Measurements from ENCODE around the gene ATXN1. TPM values are rescaled to one million over a fixed set of nuclear protein-coding genes. Genes with fewer than 3 reads are reported as not detected.

ATXN1 gene
- total RNA-seq, 1 experiment from 2014 or later: 5.6 TPM

DNA sequence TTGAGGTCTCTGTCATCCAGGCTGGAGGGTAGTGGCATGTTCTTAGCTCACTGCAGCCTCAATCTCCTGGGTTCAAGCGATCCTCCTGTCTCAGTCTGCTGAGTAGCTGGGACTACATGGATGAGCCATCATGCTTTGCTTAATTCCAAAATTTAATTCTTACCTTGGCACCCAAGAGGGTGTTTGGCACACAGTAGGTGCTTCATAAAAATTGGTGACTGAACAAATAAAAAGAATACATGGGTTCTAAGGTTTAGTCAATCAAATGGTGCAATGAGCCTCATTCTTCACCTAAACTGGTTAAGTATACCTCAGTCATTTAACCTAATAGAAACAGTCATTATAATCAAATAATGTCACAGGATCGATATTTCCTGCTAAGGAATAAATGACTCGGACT, 352.5 kb downstream of the ATXN1 start:
- no peak overlapping the region for H3K4me3 Mint-ChIP-seq
- TF ChIP-seq, protein P1, sequence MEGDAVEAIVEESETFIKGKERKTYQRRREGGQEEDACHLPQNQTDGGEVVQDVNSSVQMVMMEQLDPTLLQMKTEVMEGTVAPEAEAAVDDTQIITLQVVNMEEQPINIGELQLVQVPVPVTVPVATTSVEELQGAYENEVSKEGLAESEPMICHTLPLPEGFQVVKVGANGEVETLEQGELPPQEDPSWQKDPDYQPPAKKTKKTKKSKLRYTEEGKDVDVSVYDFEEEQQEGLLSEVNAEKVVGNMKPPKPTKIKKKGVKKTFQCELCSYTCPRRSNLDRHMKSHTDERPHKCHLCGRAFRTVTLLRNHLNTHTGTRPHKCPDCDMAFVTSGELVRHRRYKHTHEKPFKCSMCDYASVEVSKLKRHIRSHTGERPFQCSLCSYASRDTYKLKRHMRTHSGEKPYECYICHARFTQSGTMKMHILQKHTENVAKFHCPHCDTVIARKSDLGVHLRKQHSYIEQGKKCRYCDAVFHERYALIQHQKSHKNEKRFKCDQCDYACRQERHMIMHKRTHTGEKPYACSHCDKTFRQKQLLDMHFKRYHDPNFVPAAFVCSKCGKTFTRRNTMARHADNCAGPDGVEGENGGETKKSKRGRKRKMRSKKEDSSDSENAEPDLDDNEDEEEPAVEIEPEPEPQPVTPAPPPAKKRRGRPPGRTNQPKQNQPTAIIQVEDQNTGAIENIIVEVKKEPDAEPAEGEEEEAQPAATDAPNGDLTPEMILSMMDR (conservative IDR thresholded peaks at IDR 0.05): no peak
- H3K4me1 ChIP-seq (ENCODE audit: insufficient read depth, low read length): no peaks in the 10 kb centered on the region
- H3K27me3 ChIP-seq (ENCODE audit: insufficient read depth, low read length): no peaks in the 10 kb centered on the region
- no peak overlapping the region for H4K5ac ChIP-seq (ENCODE audit: insufficient read length, low read depth, low read length)
- no peak overlapping the region for H4K91ac ChIP-seq (ENCODE audit: insufficient read length, low read depth, low read length)
- H2BK20ac ChIP-seq (ENCODE audit: low read depth, low read length, poor library complexity, severe bottlenecking): no peak overlapping the region
- no peaks in the 10 kb centered on the region for H4K20me1 ChIP-seq (ENCODE audit: control insufficient read depth, insufficient read depth, insufficient read length)
- H3K4me1 Mint-ChIP-seq: peaks cover 3 to 4% of the 10 kb centered on the region in 2 experiments; a peak in 2 of 4 replicates
- H4K8ac ChIP-seq (replicated peaks; ENCODE audit: insufficient read length, low read depth, low read length): no peak overlapping the region
- no peak overlapping the region for H2BK5ac ChIP-seq (ENCODE audit: insufficient read length, low read length)
- no peaks in the 10 kb centered on the region for H3K79me2 ChIP-seq (ENCODE audit: insufficient read depth, low read length)
- H3K79me1 ChIP-seq (ENCODE audit: insufficient read depth, low read depth, low read length, poor library complexity, severe bottlenecking): no peaks in the 10 kb centered on the region
- WGBS (ENCODE audit: extremely low coverage, insufficient read length, low lambda C conversion rate): no CpG with 5 or more reads among the region's 3 CpGs
- H2BK15ac ChIP-seq (ENCODE audit: low read depth, low read length): no peak overlapping the region
- H2AFZ ChIP-seq (ENCODE audit: low read length): no peak overlapping the region
- no peaks in the 10 kb centered on the region for H3K27me3 Mint-ChIP-seq (ENCODE audit: low read depth)
- H3T11ph ChIP-seq (ENCODE audit: low read length): no peak overlapping the region
- no peak overlapping the region for H3K18ac ChIP-seq (ENCODE audit: insufficient read length, low read depth, low read length)
- no peak overlapping the region for H3K4me2 ChIP-seq (ENCODE audit: insufficient read depth, insufficient read length, low read length)
- no peak overlapping the region for H2BK12ac ChIP-seq (ENCODE audit: insufficient read length, low read depth, low read length)
- H3K23me2 ChIP-seq (ENCODE audit: insufficient read length, low read depth, low read length, poor library complexity, severe bottlenecking): no peaks in the 10 kb centered on the region
- no peak overlapping the region for H3K27ac ChIP-seq (ENCODE audit: insufficient read length, low read depth, low read length)
- H3K14ac ChIP-seq (ENCODE audit: insufficient read depth, low read length): no peak overlapping the region
- H2BK120ac ChIP-seq (ENCODE audit: low read depth, low read length, poor library complexity, severe bottlenecking): no peak overlapping the region
- no peak overlapping the region for H3K9ac ChIP-seq (ENCODE audit: extremely low read depth, insufficient read length, low read length)
- H3K4ac ChIP-seq (ENCODE audit: low read depth, low read length): no peak overlapping the region
- no peak overlapping the region for H3K23ac ChIP-seq (ENCODE audit: insufficient read length, low read depth, low read length)
- no peak overlapping the region for H2AK5ac ChIP-seq (ENCODE audit: insufficient read length, low read length)
- no peak for DNase-seq
- no peaks in the 10 kb centered on the region for H3K9me3 Mint-ChIP-seq
- no peaks in the 10 kb centered on the region for H3K9me3 ChIP-seq (ENCODE audit: control insufficient read depth, low read depth, low read length)
- no peak overlapping the region for H3K27ac Mint-ChIP-seq
- no peak overlapping the region for H3K56ac ChIP-seq (ENCODE audit: insufficient read length, low read depth, low read length)
- no peaks in the 10 kb centered on the region for H3K36me3 Mint-ChIP-seq (ENCODE audit: insufficient read depth in 1 of 3, low read depth in 3 of 3)
